Measurements from ENCODE around the gene CRK.

The CRK gene

GRCh38 chr17:1431631-1432104 lies 24.4 kb downstream of the CRK start:
- TF ChIP-seq FOXP2 (optimal IDR thresholded peaks at IDR 0.05; ENCODE audit: borderline replicate concordance, extremely low read depth, extremely low read length, insufficient read depth), result no peak
- TF ChIP-seq POLR2AphosphoS5 (IDR thresholded peaks at IDR 0.05; ENCODE audit: low read depth, low read length), result no peak
- no peak for TF ChIP-seq SIN3A (IDR thresholded peaks at IDR 0.05; ENCODE audit: borderline replicate concordance, insufficient read depth, low read length)
- TF ChIP-seq REST (IDR thresholded peaks at IDR 0.05; ENCODE audit: insufficient read depth in 1 of 2, low read depth in 2 of 2, low read length in 2 of 2), result no peak
- TF ChIP-seq TAF1 (IDR thresholded peaks at IDR 0.05; ENCODE audit: borderline replicate concordance, insufficient read depth, low read length), result no peak

- TF ChIP-seq REST (IDR thresholded peaks at IDR 0.05; ENCODE audit: insufficient read depth in 1 of 2, low read depth in 2 of 2, low read length in 2 of 2), result no peak
- TF ChIP-seq FOXP2 (optimal IDR thresholded peaks at IDR 0.05; ENCODE audit: borderline replicate concordance, extremely low read depth, extremely low read length, insufficient read depth), result no peak
- 0 out of 2 replicates have a peak, but pooled peaks have one; percentile 15 for TF ChIP-seq POLR2AphosphoS5 (IDR thresholded peaks at IDR 0.05; ENCODE audit: low read depth, low read length)
- no peak for TF ChIP-seq SIN3A (IDR thresholded peaks at IDR 0.05; ENCODE audit: borderline replicate concordance, insufficient read depth, low read length)
- no peak for TF ChIP-seq TAF1 (IDR thresholded peaks at IDR 0.05; ENCODE audit: borderline replicate concordance, insufficient read depth, low read length)
Measured at GRCh38 chr17:1423456-1424135, 32.4 kb downstream of the CRK start.

- TF ChIP-seq TAF1 (IDR thresholded peaks at IDR 0.05; ENCODE audit: borderline replicate concordance, insufficient read depth, low read length) (no peak), REST (IDR thresholded peaks at IDR 0.05; ENCODE audit: insufficient read depth in 1 of 2, low read depth in 2 of 2, low read length in 2 of 2) (no peak), SIN3A (IDR thresholded peaks at IDR 0.05; ENCODE audit: borderline replicate concordance, insufficient read depth, low read length) (peak; percentile 72; the same call in 1 of the 2 replicates), POLR2AphosphoS5 (IDR thresholded peaks at IDR 0.05; ENCODE audit: low read depth, low read length) (no peak)
Measured at GRCh38 chr17:1422885-1423284, 33.1 kb downstream of the CRK start.

GRCh38 chr17:1421470-1421869 lies 34.6 kb downstream of the CRK start:
- no peak for TF ChIP-seq POLR2AphosphoS5 (IDR thresholded peaks at IDR 0.05; ENCODE audit: low read depth, low read length)
- TF ChIP-seq FOXP2 (optimal IDR thresholded peaks at IDR 0.05; ENCODE audit: borderline replicate concordance, extremely low read depth, extremely low read length, insufficient read depth), result no peak
- TF ChIP-seq TAF1 (IDR thresholded peaks at IDR 0.05; ENCODE audit: borderline replicate concordance, insufficient read depth, low read length), result no peak
- no peak for TF ChIP-seq REST (IDR thresholded peaks at IDR 0.05; ENCODE audit: insufficient read depth in 1 of 2, low read depth in 2 of 2, low read length in 2 of 2)
- no peak for TF ChIP-seq SIN3A (IDR thresholded peaks at IDR 0.05; ENCODE audit: borderline replicate concordance, insufficient read depth, low read length)
